ENCODE measurements around the gene EHD4. TPM values are rescaled to one million over a fixed set of nuclear protein-coding genes. Genes with fewer than 3 reads are reported as not detected.
A peak's percentile ranks its signal among the peaks of the same experiment; 100 is the strongest.

EHD4 gene
- total and polyA plus RNA-seq, 9 of the 15 experiments (the other 6 are each of a cell fraction or from before 2014, with no cell fraction given) = 0.89 to 10.3 (median 6.4) TPM

DNA sequence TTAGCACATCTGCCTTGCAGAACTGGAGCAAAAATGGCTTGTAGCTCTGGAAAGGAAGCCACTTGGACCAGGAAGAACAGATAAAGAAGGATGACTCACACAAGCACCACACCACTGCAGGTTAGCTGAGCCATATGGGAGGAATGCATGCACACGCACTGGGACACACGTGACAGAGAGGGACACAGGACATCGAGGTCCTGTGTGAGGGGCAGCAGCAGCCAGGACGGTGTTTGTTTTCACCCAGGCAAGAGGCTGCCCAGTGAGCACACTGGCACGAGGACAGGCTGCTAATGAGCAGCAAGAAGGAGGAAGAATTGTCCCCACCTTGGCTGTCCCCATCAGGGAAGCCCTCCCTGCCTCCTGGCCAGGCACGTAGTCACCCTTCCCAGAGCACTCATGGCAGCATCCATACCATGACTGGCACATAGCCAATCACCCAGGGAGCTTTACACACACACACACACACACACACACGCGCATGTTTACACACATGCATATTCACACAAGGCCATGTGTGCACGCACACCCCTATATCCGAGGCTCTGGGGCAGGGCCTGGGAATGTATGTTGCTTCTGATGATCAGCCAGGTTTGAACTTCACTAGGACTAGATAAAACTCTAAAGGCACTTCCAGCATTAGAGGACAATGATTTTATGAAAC is 54.5 kb downstream of the EHD4 start (continued):
- TF ChIP-seq ZNF584 (CRISPR knock-in tag; IDR thresholded peaks at IDR 0.05; ENCODE audit: low read depth) (no peak), CLOCK (CRISPR knock-in tag; IDR thresholded peaks at IDR 0.05; ENCODE audit: borderline replicate concordance) (no peak), HNRNPUL1 (IDR thresholded peaks at IDR 0.05; ENCODE audit: low read length) (no peak), ZNF311 (CRISPR knock-in tag; IDR thresholded peaks at IDR 0.05) (no peak), ETV6 (IDR thresholded peaks at IDR 0.05; ENCODE audit: borderline replicate concordance in 1 of 2, low read depth in 2 of 2, low read length in 1 of 2) (no peak), ETV6 (CRISPR knock-in tag; IDR thresholded peaks at IDR 0.05; ENCODE audit: borderline replicate concordance) (no peak), ZNF197 (CRISPR knock-in tag; IDR thresholded peaks at IDR 0.05; ENCODE audit: low read depth) (no peak), PTTG1 (tag; IDR thresholded peaks at IDR 0.05; ENCODE audit: low read depth) (no peak), KDM5B (IDR thresholded peaks at IDR 0.05; ENCODE audit: insufficient replicate concordance, low read depth, low read length) (no peak), MTA1 (IDR thresholded peaks at IDR 0.05; ENCODE audit: borderline replicate concordance) (no peak), NCOA6 (IDR thresholded peaks at IDR 0.05) (no peak), POLR3G (IDR thresholded peaks at IDR 0.05; ENCODE audit: extremely low read depth, insufficient read length, insufficient replicate concordance) (no peak), NCOA1 (IDR thresholded peaks at IDR 0.05; ENCODE audit: low read depth) (no peak), MEF2D (tag; conservative IDR thresholded peaks at IDR 0.05; ENCODE audit: low read depth) (no peak), BMI1 (IDR thresholded peaks at IDR 0.05; ENCODE audit: low read length) (no peak), FOSL1 (tag; conservative IDR thresholded peaks at IDR 0.05) (peak; percentile 94), TFAM (CRISPR knock-in tag; conservative IDR thresholded peaks at IDR 0.05) (no peak), SAFB2 (IDR thresholded peaks at IDR 0.05; ENCODE audit: borderline replicate concordance, low read depth, low read length, severe bottlenecking) (no peak)
- TF ChIP-seq, protein P1, sequence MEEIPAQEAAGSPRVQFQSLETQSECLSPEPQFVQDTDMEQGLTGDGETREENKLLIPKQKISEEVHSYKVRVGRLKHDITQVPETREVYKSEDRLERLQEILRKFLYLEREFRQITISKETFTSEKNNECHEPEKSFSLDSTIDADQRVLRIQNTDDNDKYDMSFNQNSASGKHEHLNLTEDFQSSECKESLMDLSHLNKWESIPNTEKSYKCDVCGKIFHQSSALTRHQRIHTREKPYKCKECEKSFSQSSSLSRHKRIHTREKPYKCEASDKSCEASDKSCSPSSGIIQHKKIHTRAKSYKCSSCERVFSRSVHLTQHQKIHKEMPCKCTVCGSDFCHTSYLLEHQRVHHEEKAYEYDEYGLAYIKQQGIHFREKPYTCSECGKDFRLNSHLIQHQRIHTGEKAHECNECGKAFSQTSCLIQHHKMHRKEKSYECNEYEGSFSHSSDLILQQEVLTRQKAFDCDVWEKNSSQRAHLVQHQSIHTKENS (CRISPR knock-in tag; IDR thresholded peaks at IDR 0.05) = no peak
- TF ChIP-seq, protein P2, sequence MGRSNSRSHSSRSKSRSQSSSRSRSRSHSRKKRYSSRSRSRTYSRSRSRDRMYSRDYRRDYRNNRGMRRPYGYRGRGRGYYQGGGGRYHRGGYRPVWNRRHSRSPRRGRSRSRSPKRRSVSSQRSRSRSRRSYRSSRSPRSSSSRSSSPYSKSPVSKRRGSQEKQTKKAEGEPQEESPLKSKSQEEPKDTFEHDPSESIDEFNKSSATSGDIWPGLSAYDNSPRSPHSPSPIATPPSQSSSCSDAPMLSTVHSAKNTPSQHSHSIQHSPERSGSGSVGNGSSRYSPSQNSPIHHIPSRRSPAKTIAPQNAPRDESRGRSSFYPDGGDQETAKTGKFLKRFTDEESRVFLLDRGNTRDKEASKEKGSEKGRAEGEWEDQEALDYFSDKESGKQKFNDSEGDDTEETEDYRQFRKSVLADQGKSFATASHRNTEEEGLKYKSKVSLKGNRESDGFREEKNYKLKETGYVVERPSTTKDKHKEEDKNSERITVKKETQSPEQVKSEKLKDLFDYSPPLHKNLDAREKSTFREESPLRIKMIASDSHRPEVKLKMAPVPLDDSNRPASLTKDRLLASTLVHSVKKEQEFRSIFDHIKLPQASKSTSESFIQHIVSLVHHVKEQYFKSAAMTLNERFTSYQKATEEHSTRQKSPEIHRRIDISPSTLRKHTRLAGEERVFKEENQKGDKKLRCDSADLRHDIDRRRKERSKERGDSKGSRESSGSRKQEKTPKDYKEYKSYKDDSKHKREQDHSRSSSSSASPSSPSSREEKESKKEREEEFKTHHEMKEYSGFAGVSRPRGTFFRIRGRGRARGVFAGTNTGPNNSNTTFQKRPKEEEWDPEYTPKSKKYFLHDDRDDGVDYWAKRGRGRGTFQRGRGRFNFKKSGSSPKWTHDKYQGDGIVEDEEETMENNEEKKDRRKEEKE (IDR thresholded peaks at IDR 0.05; ENCODE audit: borderline replicate concordance in 1 of 2, control insufficient read depth in 1 of 2, low read depth in 2 of 2, low read length in 1 of 2) = no peak

Data from K562 (cell line).